Measurements from ENCODE around the gene OSBPL2.

The OSBPL2 gene

GRCh38 chr20:62329389-62330377 lies 91.4 kb downstream of the OSBPL2 start:
- no peak for DNase-seq

GRCh38 chr20:62330576-62331317 lies 92.4 kb downstream of the OSBPL2 start:
- no peak for DNase-seq

- no peak for DNase-seq
These were observed 93.0 kb downstream of the OSBPL2 start for GRCh38 chr20:62331347-62331746.

GRCh38 chr20:62332421-62332820 lies 94.1 kb downstream of the OSBPL2 start:
- no peak for DNase-seq

- DNase-seq = no peak
These were observed 94.9 kb downstream of the OSBPL2 start for GRCh38 chr20:62332989-62333819.

- no peak for DNase-seq
These were observed 95.7 kb downstream of the OSBPL2 start for GRCh38 chr20:62333820-62334595.

- no peak for DNase-seq
These were observed 96.6 kb downstream of the OSBPL2 start for GRCh38 chr20:62334881-62335280.

- DNase-seq = no peak
These were observed 97.2 kb downstream of the OSBPL2 start for GRCh38 chr20:62335532-62335931.

GRCh38 chr20:62336329-62336728 lies 98.0 kb downstream of the OSBPL2 start:
- DNase-seq = no peak

GRCh38 chr20:62336775-62337557 lies 98.6 kb downstream of the OSBPL2 start:
- DNase-seq = no peak

- DNase-seq = peak; percentile 9 to 19
These were observed 99.4 kb downstream of the OSBPL2 start for GRCh38 chr20:62337558-62338293.

GRCh38 chr20:62338294-62338620 lies 99.9 kb downstream of the OSBPL2 start:
- DNase-seq = no peak

GRCh38 chr20:62339647-62340062 lies 101.3 kb downstream of the OSBPL2 start:
- no peak for DNase-seq

GRCh38 chr20:62342910-62343309 lies 104.6 kb downstream of the OSBPL2 start:
- DNase-seq = peak; percentile 20 to 55

- no peak for DNase-seq
These were observed 105.8 kb downstream of the OSBPL2 start for GRCh38 chr20:62344092-62344491.

- no peak for DNase-seq
These were observed 106.5 kb downstream of the OSBPL2 start for GRCh38 chr20:62344782-62345181.
